DOHH2 (cell line): ENCODE data around the gene DSTYK.
A peak's percentile ranks its signal among the peaks of the same experiment; 100 is the strongest.

ENCODE experiments used
- H3F3A ChIP-seq: fragments of 200-600 bp; sonication (generic), shearing (Covaris generic); 2 replicates; pipeline ENCODE4 v1.6.0; 2016; ENCODE audit warnings: antibody characterized with exemption, mild to moderate bottlenecking; ENCODE audit not compliant: control insufficient read depth, insufficient read depth
- H3K27ac ChIP-seq: fragments of 200-600 bp; sonication (generic); 2 replicates; pipeline ENCODE4 v1.5.1; 2014; ENCODE audit warnings: low read depth, mild to moderate bottlenecking, low read length, moderate library complexity
- H3K27me3 ChIP-seq: fragments of 200-600 bp; sonication (generic); 2 replicates; pipeline ENCODE4 v1.6.1; 2014; ENCODE audit warnings: mild to moderate bottlenecking, low read length, mixed read lengths; ENCODE audit not compliant: control insufficient read depth
- H3K36me3 ChIP-seq: fragments of 200-600 bp; sonication (generic); 2 replicates; pipeline ENCODE4 v1.6.1; 2014; ENCODE audit warnings: mild to moderate bottlenecking, low read length, moderate library complexity, mixed read lengths; ENCODE audit not compliant: control insufficient read depth
- H3K4me1 ChIP-seq: fragments of 200-600 bp; sonication (generic); 2 replicates; pipeline ENCODE4 v1.6.1; 2014; ENCODE audit warnings: mild to moderate bottlenecking, low read length, mixed read lengths; ENCODE audit not compliant: control insufficient read depth
- H3K4me2 ChIP-seq: fragments of 200-600 bp; sonication (generic); 2 replicates; pipeline ENCODE4 v1.6.0; 2014; ENCODE audit warnings: mild to moderate bottlenecking, low read length, moderate library complexity
- H3K4me3 ChIP-seq: fragments of 200-600 bp; sonication (generic); 2 replicates; pipeline ENCODE4 v1.5.1; 2014; ENCODE audit warnings: mild to moderate bottlenecking, low read length, mixed read lengths
- H3K79me2 ChIP-seq: fragments of 200-600 bp; sonication (generic); 2 replicates; pipeline ENCODE4 v1.6.1; 2014; ENCODE audit warnings: mild to moderate bottlenecking, low read length, mixed read lengths; ENCODE audit not compliant: control insufficient read depth
- H3K9me2 ChIP-seq: fragments of 200-600 bp; sonication (generic); replicated peaks from 2 replicates; pipeline ENCODE4 v1.6.1; 2014; ENCODE audit warnings: mild to moderate bottlenecking, low read length, mixed read lengths; ENCODE audit not compliant: control insufficient read depth
- H3K9me3 ChIP-seq: fragments of 200-600 bp; sonication (generic); 2 replicates; pipeline ENCODE4 v1.6.1; 2014; ENCODE audit warnings: antibody characterized with exemption, low read length, mixed read lengths; ENCODE audit not compliant: control insufficient read depth, insufficient read depth
- H4K20me1 ChIP-seq: fragments of 200-600 bp; sonication (generic); 2 replicates; pipeline ENCODE4 v1.6.0; 2014; ENCODE audit warnings: low read depth, mild to moderate bottlenecking, antibody characterized with exemption, low read length, moderate library complexity; ENCODE audit not compliant: control insufficient read depth, insufficient read depth
- EZH2phosphoT487 ChIP-seq: fragments of 200-600 bp; sonication (generic); IDR thresholded peaks from 2 replicates; pipeline ENCODE4 v1.6.1; 2017; ENCODE audit warnings: borderline replicate concordance, mild to moderate bottlenecking, antibody characterized with exemption, low read length, moderate library complexity, mixed read lengths
- TF ChIP-seq, protein P1 (sequence below): fragments of 200-600 bp; sonication (generic); IDR thresholded peaks from one replicate; pipeline ENCODE4 v1.5.1; 2014; ENCODE audit warnings: antibody characterized with exemption, mild to moderate bottlenecking, low read depth, low read length; ENCODE audit not compliant: poor library complexity, severe bottlenecking

The DSTYK gene

GRCh38 chr1:205211169-205211838, at the start of gene DSTYK:
Gene DSTYK (minus strand): TSS chr1:205211702. CDS start chr1:205211535, 167 bp downstream.
- Histone ChIP-seq H3K4me2 (peak within 1 kb of the TSS; percentile 81), H3K4me3 (peak within 1 kb of the TSS; percentile 96), H3K4me1 (peaks cover 22% of the 10 kb centered on the region), H3K27ac (peak within 1 kb of the TSS; percentile 47), H3K27me3 (no peaks in the 10 kb centered on the region), H4K20me1 (no peaks in the 10 kb centered on the region), H3K9me3 (no peaks in the 10 kb centered on the region), H3K9me2 (no peaks in the 10 kb centered on the region), H3K79me2 (peaks cover 32% of the 10 kb centered on the region), H3F3A (no peaks in the 10 kb centered on the region), H3K36me3 (no peaks in the 10 kb centered on the region)
- TF ChIP-seq, protein P1, sequence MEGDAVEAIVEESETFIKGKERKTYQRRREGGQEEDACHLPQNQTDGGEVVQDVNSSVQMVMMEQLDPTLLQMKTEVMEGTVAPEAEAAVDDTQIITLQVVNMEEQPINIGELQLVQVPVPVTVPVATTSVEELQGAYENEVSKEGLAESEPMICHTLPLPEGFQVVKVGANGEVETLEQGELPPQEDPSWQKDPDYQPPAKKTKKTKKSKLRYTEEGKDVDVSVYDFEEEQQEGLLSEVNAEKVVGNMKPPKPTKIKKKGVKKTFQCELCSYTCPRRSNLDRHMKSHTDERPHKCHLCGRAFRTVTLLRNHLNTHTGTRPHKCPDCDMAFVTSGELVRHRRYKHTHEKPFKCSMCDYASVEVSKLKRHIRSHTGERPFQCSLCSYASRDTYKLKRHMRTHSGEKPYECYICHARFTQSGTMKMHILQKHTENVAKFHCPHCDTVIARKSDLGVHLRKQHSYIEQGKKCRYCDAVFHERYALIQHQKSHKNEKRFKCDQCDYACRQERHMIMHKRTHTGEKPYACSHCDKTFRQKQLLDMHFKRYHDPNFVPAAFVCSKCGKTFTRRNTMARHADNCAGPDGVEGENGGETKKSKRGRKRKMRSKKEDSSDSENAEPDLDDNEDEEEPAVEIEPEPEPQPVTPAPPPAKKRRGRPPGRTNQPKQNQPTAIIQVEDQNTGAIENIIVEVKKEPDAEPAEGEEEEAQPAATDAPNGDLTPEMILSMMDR = no peak
- TF ChIP-seq EZH2phosphoT487 = 0 out of 2 replicates have a peak, but pooled peaks have one; percentile 18

DNA sequence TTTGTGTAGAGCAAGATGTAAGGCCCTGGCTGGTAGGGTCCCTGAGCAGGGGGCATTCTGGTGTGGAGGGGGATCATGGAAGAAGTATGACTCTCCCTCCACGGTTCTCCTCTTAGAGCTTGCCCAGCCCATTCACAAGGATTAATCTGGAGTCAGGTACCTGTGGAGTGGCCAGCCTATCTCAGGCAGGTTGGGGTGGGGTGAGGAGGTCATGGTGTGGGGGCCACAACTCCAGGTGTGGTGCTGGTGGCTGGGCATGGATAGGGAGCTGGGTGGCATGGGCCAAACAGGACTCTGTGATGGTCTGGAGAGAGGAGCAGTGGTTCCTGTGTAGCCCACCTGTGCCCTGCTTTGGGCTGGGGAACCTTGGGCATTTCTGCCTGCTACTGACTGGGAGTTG, 48.5 kb upstream of the DSTYK start:
- Histone ChIP-seq H3F3A (no peaks in the 10 kb centered on the region), H3K9me2 (no peaks in the 10 kb centered on the region), H3K36me3 (no peaks in the 10 kb centered on the region), H3K4me3 (no peak overlapping the region), H3K27me3 (peaks cover 12% of the 10 kb centered on the region), H3K4me1 (peaks cover 11% of the 10 kb centered on the region), H4K20me1 (no peaks in the 10 kb centered on the region), H3K27ac (no peak overlapping the region), H3K4me2 (no peak overlapping the region), H3K79me2 (no peaks in the 10 kb centered on the region), H3K9me3 (no peaks in the 10 kb centered on the region)
- no peak for TF ChIP-seq EZH2phosphoT487
- TF ChIP-seq, protein P1 = no peak

GRCh38 chr1:205259324-205259832, 47.9 kb upstream of the DSTYK start:
- Histone ChIP-seq H3K36me3 (no peaks in the 10 kb centered on the region), H3K4me3 (no peak overlapping the region), H3K27ac (no peak overlapping the region), H3K4me2 (no peak overlapping the region), H3K79me2 (no peaks in the 10 kb centered on the region), H3K4me1 (peaks cover 11% of the 10 kb centered on the region), H3F3A (no peaks in the 10 kb centered on the region), H3K9me2 (no peaks in the 10 kb centered on the region), H4K20me1 (no peaks in the 10 kb centered on the region), H3K27me3 (peaks cover 12% of the 10 kb centered on the region), H3K9me3 (no peaks in the 10 kb centered on the region)
- no peak for TF ChIP-seq EZH2phosphoT487
- TF ChIP-seq, protein P1 = no peak
